Measurements from ENCODE around the gene MIEF2. TPM values are rescaled to one million over a fixed set of nuclear protein-coding genes. Genes with fewer than 3 reads are reported as not detected.
A peak's percentile ranks its signal among the peaks of the same experiment; 100 is the strongest.

Gene MIEF2
- polyA plus RNA-seq, 6 donors from 2014 or later = 3.2 to 13.8 (median 9.9) TPM

- no peak for ATAC-seq (ENCODE audit: low read depth in 2 of 2)
- H3K27ac Mint-ChIP-seq = no peak overlapping the region
- H3K9me3 Mint-ChIP-seq = no peaks in the 10 kb centered on the region
These were observed 15.3 kb upstream of the MIEF2 start for GRCh38 chr17:18245038-18245776.

DNA sequence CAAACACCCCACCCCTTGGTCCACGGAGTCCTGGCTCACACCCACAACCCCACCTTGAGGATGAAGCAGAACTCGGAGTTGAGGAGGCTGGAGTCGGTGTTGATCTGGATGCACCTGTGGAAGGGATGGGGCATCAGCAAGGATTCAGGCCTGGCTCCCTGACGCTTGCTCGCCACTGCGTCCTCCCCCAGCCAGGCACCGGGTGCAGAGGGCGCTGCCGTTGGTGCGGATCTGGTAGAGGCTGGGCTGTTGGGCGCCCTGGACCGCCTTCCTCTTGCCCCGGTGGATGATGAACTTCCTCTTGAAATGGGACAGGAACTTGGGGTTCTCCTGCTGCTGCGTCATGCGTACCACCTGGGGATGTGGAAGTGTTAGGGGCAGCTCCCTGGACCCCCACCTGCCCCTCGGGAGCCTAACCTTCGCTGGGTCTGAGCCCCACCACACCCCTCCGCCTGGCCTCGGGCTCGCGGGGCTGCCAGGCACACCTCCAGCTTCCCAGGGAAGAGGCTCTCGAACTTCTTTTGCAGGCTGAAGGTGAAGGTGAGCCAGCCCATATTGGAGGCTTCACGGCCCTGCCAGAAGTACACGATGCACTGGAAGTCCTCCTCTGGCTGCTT is 14.2 kb upstream of the MIEF2 start:
- Mint-ChIP-seq H3K4me1 (peaks cover 6 to 8% (median 8%) of the 10 kb centered on the region in 3 donors), H3K27ac (no peak overlapping the region), H3K36me3 (peaks cover 5 to 20% of the 10 kb centered on the region in 2 donors), H3K27me3 (no peaks in the 10 kb centered on the region), H3K4me3 (no peak overlapping the region), H3K9me3 (no peaks in the 10 kb centered on the region)
- no peak for DNase-seq
- ATAC-seq (ENCODE audit: low read depth in 2 of 2) = no peak

More at GRCh38 chr17:18245038-18245776, 15.3 kb upstream of the MIEF2 start:
- no peak for DNase-seq
- no peak overlapping the region for H3K4me3 Mint-ChIP-seq
- peaks cover 6 to 8% (median 8%) of the 10 kb centered on the region in 3 donors for H3K4me1 Mint-ChIP-seq
- peaks cover 5 to 11% of the 10 kb centered on the region in 2 donors for H3K36me3 Mint-ChIP-seq
- no peaks in the 10 kb centered on the region for H3K27me3 Mint-ChIP-seq

DNA sequence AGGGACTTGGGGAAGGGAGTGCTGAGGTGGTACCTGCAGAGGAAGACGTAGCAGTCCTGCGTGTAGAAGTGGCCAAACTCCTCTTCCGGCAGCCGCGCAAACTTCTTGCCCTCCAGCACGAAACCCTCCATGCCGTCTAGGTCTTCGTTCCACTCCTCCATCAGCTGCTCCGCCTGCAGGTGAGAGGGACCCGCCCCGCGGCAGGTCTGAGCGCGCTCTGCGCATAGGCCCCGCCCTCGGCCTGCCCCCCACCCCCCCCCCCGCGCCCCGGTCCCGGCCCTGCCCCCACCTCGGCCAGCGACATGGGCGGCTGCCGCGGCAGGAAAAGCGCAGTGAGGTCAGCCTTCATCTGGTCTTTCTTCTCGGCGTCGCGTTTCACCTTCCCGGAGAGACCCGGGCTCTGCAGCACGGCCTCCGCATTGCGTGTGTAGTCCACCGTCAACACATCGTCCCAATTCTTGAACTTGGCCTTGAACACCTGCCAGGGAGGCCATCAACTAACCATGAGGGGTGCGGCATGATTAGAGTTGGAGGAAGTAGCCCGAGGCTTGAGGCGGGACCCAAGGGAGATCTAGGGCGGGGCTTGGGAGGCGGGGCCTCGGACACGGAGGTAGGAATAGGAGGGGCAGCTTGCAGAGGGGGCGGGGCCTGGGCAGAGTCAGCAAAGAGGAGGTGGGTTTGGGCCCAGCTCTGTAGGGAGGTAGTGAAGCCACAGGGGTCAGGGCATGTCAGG is 13.4 kb upstream of the MIEF2 start:
- ATAC-seq (ENCODE audit: low read depth in 2 of 2) (peak; percentile 59 to 60), DNase-seq (peak; percentile 17)
- Mint-ChIP-seq H3K4me1 (peaks cover 6 to 8% (median 8%) of the 10 kb centered on the region in 3 donors), H3K27me3 (no peaks in the 10 kb centered on the region), H3K27ac (peak overlapping the region in 2 of 6 donors; percentile 69 to 80), H3K4me3 (peak overlapping the region in 1 of 8 donors; percentile 16), H3K36me3 (peaks cover 5 to 20% of the 10 kb centered on the region in 2 donors), H3K9me3 (no peaks in the 10 kb centered on the region)

DNA sequence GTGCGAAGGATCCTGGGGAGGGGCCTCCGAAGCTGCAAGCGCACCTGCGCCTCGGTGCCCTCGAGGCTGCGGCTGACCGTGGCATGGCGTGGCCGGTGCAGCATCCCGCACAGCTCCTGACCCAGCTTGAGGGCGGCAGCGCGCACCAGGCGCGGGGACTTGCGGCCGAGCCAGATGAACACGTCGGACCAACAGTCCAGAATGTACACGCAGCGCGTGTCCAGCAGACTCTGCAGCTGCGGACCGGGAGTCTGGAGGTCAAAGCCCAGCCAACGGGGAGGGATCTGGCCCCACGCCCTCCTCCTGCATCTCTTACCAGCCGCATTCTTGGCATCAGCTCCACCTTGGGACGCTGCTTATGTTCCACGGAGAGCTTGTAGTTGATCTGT is 12.9 kb upstream of the MIEF2 start:
- DNase-seq = no peak
- H3K27ac Mint-ChIP-seq = peak overlapping the region in 1 of 6 donors; percentile 19
- ATAC-seq (ENCODE audit: low read depth in 2 of 2) = no peak
- H3K36me3 Mint-ChIP-seq = peaks cover 5 to 20% of the 10 kb centered on the region in 2 donors
- no peak overlapping the region for H3K4me3 Mint-ChIP-seq
- H3K27me3 Mint-ChIP-seq = no peaks in the 10 kb centered on the region
- peaks cover 6 to 8% (median 8%) of the 10 kb centered on the region in 3 donors for H3K4me1 Mint-ChIP-seq
- H3K9me3 Mint-ChIP-seq = no peaks in the 10 kb centered on the region

- ATAC-seq (ENCODE audit: low read depth in 2 of 2) (peak; percentile 77 to 84), DNase-seq (peak; percentile 61)
- Mint-ChIP-seq H3K9me3 (no peaks in the 10 kb centered on the region), H3K4me1 (peaks cover 6 to 8% (median 8%) of the 10 kb centered on the region in 3 donors), H3K36me3 (peaks cover 5 to 20% of the 10 kb centered on the region in 2 donors), H3K27ac (peak overlapping the region in 3 of 6 donors; percentile 26 to 75 (median 72)), H3K4me3 (no peak overlapping the region), H3K27me3 (no peaks in the 10 kb centered on the region)
These were observed 12.1 kb upstream of the MIEF2 start for GRCh38 chr17:18248300-18248731.

DNA sequence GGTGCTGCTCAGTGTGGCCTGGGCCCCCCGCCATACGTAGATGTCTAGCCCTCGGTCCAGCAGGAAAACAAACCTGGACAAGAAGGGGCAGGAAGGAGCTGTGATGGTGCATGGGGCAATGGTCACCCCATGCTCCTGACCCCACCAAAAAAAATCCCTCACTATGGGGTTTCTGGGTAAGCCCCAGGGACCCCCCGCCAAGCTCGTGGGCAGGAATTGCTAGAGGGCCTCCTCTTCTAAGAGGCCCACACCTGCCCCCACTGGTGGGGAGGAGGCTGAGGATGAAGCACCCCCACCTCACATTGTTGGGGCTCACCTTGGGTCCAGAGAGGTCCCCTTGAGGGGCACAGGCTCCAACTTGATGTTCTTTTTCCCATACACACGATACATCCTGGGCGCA is 11.7 kb upstream of the MIEF2 start:
- ATAC-seq (ENCODE audit: low read depth in 2 of 2) (no peak), DNase-seq (no peak)
- Mint-ChIP-seq H3K36me3 (peaks cover 5 to 20% of the 10 kb centered on the region in 2 donors), H3K4me1 (peaks cover 6 to 8% (median 8%) of the 10 kb centered on the region in 3 donors), H3K27ac (peak overlapping the region in 2 of 6 donors; percentile 64 to 75), H3K9me3 (no peaks in the 10 kb centered on the region), H3K27me3 (no peaks in the 10 kb centered on the region), H3K4me3 (no peak overlapping the region)

DNA sequence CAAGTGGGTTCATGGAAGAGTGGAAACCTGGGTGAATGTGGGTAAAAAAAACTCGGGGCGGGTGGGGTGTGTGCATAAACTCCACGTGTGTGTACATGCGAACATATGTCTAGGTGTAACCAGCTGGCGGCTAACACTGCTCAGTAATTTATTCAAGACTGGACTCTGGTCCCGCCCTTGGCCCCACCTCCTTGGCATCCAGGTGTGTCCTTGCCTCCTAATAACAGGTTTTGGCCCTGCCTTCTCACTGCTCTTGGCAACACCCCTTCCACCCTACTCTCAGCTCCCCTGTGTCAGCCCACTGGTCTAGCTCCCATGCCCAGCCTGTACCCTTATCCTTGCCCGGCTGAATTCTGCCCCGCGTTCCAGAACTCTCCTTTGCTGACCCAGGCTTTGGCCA is 10.2 kb upstream of the MIEF2 start:
- ATAC-seq (ENCODE audit: low read depth in 2 of 2) (no peak), DNase-seq (no peak)
- Mint-ChIP-seq H3K9me3 (no peaks in the 10 kb centered on the region), H3K27ac (peak overlapping the region in 1 of 6 donors; percentile 49), H3K27me3 (no peaks in the 10 kb centered on the region), H3K36me3 (peaks cover 5 to 20% of the 10 kb centered on the region in 2 donors), H3K4me3 (no peak overlapping the region), H3K4me1 (peaks cover 8 to 12% (median 8%) of the 10 kb centered on the region in 3 donors)

GRCh38 chr17:18250708-18251107 is 9.8 kb upstream of the MIEF2 start:
- H3K4me1 Mint-ChIP-seq = peaks cover 8 to 12% (median 8%) of the 10 kb centered on the region in 3 donors
- peaks cover 5 to 20% of the 10 kb centered on the region in 2 donors for H3K36me3 Mint-ChIP-seq
- no peak for ATAC-seq (ENCODE audit: low read depth in 2 of 2)
- no peaks in the 10 kb centered on the region for H3K9me3 Mint-ChIP-seq
- no peak overlapping the region for H3K4me3 Mint-ChIP-seq
- DNase-seq = no peak
- H3K27ac Mint-ChIP-seq = peak overlapping the region in 1 of 6 donors; percentile 78
- H3K27me3 Mint-ChIP-seq = no peaks in the 10 kb centered on the region

DNA sequence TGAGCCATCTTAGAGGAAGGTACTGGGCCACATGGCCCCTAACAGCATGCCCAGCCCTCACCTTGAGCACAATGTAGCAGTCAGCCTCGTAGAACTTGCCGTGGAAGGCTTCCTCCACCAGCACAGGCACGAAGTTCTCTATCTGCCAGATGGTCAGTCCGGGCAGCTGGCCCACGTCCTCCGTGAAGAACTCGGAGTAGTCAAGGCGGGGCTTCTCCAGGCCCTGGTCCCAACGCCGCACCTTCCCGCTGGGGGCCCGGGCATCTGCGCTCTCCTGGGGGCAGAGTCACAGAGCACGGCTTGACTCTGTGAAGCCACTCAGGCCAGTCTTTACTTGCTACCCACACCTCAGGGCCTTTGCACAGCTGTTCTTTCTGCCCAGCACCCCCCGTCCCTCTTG is 9.3 kb upstream of the MIEF2 start:
- H3K4me3 Mint-ChIP-seq = no peak overlapping the region

DNA sequence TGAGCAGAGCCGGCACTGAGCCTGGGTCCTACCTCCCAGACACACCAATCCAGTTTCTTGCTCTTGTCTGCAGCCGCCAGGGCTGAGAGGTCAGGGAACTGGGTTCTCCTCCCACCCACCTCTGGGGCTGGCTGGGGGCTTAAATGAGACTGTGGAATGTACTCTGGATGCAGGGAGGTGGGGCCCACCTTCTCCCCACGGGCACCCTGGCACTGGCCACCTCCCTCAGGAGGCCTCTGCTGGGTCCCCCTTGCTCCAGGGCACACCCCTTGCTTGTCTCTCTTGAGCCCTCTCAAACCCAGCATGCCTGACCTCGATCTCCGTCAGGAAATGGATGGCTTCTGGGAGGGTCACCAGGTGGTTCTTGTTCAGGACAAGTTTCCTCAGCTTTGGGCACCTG is 8.3 kb upstream of the MIEF2 start:
- no peak overlapping the region for H3K27ac Mint-ChIP-seq
- peaks cover 10 to 21% (median 17%) of the 10 kb centered on the region in 3 donors for H3K4me1 Mint-ChIP-seq
- H3K9me3 Mint-ChIP-seq = no peaks in the 10 kb centered on the region
- peaks cover 5 to 20% of the 10 kb centered on the region in 2 donors for H3K36me3 Mint-ChIP-seq
- no peak overlapping the region for H3K4me3 Mint-ChIP-seq
- H3K27me3 Mint-ChIP-seq = no peaks in the 10 kb centered on the region
- no peak for ATAC-seq (ENCODE audit: low read depth in 2 of 2)
- no peak for DNase-seq

More for the DNA sequence above, 9.3 kb upstream of the MIEF2 start:
- Mint-ChIP-seq H3K9me3 (no peaks in the 10 kb centered on the region), H3K4me1 (peaks cover 8 to 12% (median 11%) of the 10 kb centered on the region in 3 donors), H3K36me3 (peaks cover 5 to 20% of the 10 kb centered on the region in 2 donors), H3K27me3 (no peaks in the 10 kb centered on the region), H3K27ac (no peak overlapping the region)
- DNase-seq (no peak), ATAC-seq (ENCODE audit: low read depth in 2 of 2) (no peak)

DNA sequence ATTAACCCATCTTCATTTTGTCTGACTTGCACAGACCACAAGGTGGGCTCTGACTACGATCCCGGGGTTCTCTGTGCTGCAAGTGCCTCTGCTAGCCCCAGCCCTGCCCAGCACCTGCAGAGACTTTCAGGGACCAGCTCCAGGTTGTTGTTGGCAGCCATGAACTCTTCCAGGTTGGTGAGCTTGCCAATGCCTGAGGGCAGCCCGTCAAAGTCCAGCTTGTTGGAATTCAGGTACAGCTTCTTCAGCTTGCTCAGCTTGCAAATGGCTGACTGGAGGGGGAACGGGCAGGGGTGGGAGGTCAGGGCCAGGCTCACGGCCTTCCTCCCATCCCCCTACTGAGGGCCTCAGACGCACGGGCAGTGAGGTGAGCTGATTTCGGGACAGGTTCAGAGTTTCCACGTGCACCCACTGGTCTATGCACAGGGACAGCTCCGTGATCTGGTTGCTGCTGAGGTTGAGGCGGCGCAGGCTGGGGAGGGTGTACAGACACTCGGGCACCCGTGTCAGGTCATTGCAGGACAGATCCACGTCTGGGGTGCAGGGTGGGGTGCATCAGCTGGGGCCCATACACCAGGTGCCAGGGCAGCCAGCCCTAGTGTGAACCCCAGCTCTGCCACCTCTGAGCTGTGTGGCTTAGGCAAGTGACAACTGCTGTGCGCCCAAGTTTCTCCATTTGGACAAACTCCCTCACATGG is 7.1 kb upstream of the MIEF2 start:
- no peak for ATAC-seq (ENCODE audit: low read depth in 2 of 2)
- H3K27ac Mint-ChIP-seq = peak overlapping the region in 1 of 6 donors; percentile 14

DNA sequence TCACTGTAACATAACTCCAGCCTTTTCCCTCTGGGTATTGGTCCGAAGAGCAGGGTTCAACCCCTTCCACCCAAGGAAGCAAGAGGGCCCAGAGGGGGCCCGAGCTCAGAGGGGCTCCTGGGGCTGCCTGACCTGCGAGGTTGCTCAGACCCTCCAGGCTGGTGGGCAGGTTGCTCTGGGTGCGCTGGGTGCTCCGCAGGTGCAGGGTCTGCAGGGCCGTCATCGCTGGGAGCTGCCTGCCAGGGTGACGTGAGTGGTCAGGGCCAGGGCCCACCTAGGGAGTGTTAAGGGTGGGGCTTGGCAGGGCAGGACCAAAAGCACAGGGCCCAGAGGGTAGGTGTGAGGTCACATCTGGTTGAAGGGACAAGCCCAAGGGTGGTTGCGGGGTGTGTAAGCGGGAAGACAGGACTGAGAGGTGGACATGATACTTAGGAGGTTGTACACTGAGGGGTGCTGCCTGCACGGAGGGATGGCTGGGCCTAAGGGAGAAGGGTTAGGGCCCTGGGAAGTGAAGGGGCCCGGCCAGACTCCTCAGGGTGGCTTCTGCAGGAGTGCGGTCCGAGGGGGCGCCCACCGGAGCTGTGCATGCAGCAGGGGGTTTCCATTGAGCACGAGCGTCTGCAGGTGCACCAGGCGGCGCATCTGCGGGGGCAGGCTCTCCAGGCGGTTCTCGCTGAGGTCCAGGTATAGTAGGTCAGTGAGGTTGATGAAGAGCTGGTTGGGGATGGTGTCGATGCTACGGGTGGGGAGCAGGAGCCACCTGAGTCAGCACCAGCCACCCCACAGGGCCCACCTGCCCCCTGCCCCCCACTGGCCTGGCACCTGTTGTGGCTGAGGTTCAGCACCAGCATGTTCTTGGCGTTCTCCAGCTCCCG is 6.3 kb upstream of the MIEF2 start:
- H3K9me3 Mint-ChIP-seq = no peaks in the 10 kb centered on the region
- peaks cover 11 to 24% (median 22%) of the 10 kb centered on the region in 3 donors for H3K4me1 Mint-ChIP-seq
- H3K36me3 Mint-ChIP-seq = peaks cover 0 to 12% of the 10 kb centered on the region in 2 donors
- peak overlapping the region in 1 of 6 donors; percentile 93 for H3K27ac Mint-ChIP-seq
- ATAC-seq (ENCODE audit: low read depth in 2 of 2) (no peak), DNase-seq (no peak)
- no peaks in the 10 kb centered on the region for H3K27me3 Mint-ChIP-seq
- peak overlapping the region in 1 of 8 donors; percentile 6 for H3K4me3 Mint-ChIP-seq

More for the DNA sequence above, 7.1 kb upstream of the MIEF2 start:
- no peaks in the 10 kb centered on the region for H3K27me3 Mint-ChIP-seq
- no peak overlapping the region for H3K4me3 Mint-ChIP-seq
- peaks cover under 1 to 15% of the 10 kb centered on the region in 2 donors for H3K36me3 Mint-ChIP-seq
- H3K9me3 Mint-ChIP-seq = no peaks in the 10 kb centered on the region
- DNase-seq = no peak
- H3K4me1 Mint-ChIP-seq = peaks cover 11 to 25% (median 19%) of the 10 kb centered on the region in 3 donors

Measured in naive B cell (primary cell).